ENCODE measurements around the gene LUC7L3.
"Not testable (repeated sequence)": the region's sequence is repeated elsewhere in the genome, so short reads cannot be mapped to it uniquely, and the experiment has no call there.

The LUC7L3 gene

DNA sequence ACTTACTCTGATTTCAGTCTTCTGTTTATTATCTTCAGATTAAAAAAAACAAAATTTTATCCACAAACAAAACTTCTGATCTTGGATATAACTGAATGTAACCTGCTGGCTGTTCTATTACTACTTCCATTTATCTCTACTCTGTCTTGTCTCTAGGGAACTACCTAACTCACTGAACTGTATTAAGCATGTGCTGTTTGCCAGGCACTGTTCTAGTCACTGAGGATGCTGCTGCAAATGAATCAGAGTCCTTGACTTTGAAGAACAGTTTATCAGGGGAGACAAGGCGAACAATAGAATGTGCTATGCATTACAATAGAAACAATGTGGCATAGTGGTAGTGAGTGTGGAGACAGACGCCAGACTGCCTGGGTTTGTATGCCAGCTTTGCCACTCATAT lies 9.4 kb upstream of the LUC7L3 start:
- no peak for DNase-seq (ENCODE audit: low read depth, low spot score)

DNA sequence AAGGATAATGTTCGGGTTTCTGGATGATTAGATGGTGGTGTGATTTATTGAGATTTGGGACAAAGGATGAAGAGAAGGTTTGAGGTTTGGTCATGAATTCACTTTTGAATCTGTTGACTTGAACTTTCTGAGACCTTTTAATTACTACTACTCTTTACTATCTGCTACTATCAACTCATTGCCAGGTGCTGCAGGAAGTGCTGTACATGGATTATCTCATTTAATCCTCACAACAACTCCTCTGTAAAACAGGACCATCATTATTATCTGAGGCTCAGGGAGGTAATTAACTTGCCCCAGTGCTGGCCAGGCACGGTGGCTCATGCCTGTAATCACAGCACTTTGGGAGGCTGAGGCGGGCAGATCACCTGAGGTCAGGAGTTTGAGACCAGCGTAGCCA lies 8.8 kb upstream of the LUC7L3 start:
- no peak for DNase-seq (ENCODE audit: low read depth, low spot score)

GRCh38 chr17:50712641-50713040 lies 6.8 kb upstream of the LUC7L3 start:
- DNase-seq (ENCODE audit: low read depth, low spot score): no peak

- no peak for DNase-seq (ENCODE audit: low read depth, low spot score)
These were observed 3.9 kb upstream of the LUC7L3 start for GRCh38 chr17:50715471-50715870.

GRCh38 chr17:50719924-50720794 lies 756 bp downstream of the LUC7L3 start:
- no peak for DNase-seq (ENCODE audit: low read depth, low spot score)

DNA sequence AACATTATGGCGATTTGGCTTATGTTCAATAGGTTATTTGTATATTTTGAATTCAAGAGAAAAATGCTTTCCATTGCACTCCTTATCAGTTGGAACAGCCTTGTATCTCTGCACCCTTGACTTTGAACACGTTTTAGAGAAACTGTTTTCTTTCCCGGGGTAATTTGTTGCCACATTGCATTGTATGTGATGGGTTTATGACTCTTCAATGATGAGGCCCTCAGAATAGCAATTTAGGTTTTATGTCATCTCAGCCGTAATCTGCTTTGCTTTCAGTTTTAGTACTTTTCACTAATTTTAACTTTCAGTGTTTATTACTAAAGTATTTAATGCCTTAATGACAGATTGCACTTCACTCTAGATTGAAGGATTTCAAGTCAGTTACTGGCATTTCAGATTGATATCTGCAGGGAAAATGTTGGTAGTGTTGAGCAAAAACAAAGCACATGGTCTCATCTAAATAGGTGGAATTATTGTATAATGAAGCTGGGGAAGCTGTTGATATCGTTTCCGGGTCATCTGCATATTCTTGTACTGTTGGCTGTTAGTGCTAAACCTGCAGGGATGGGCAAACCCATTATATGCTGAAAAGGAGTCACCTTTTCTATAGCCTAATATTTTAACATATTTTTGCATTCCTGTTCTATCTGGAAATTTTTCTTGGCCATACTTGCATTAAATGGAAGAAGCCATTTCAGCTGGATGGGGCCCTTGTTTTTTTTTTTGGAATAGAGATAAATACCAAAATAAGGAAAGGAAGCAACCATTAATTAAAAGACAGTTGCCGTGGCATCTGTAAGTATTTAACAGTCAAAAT lies 2.0 kb downstream of the LUC7L3 start:
- DNase-seq (ENCODE audit: low read depth, low spot score): no peak

DNA sequence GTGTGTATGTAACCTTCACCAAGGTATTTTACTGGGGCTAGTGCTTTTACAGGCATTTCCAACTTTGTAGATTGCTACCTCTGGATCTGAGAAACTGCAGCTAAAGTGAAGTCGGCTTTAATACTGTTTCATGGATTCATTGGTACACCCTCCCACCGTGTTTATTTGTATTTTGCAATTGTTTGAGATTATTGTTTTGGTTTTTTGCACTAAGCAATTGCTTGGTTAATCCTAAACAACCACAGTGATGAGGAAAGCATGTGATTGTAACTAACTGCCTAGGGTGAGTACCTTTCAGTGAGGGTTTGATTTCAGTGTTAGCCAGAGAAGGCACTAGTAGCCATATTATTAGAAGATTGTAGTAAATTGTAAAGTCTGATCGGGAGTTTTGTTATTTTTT lies 3.3 kb downstream of the LUC7L3 start:
- DNase-seq (ENCODE audit: low read depth, low spot score): no peak

DNA sequence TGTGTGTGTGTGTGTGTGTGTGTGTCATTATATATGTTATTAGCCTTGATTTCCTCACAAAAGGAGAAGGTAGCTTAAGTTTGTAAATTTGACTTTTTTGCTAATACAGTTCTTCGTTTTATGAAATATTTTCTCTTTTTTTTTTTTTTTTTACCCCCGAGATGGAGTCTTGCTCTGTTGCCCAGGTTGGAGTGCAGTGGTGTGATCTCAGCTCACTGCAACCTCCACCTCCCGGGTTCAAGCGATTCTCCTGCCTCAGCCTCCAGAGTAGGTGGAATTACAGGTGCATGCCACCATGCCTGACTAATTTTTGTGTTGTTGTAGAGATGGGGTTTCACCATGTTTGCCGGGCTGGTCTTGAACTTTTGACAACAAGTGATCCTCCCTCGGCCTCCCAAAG lies 5.2 kb downstream of the LUC7L3 start:
- not testable (repeated sequence) for DNase-seq (ENCODE audit: low read depth, low spot score)

GRCh38 chr17:50725769-50726655 lies 6.6 kb downstream of the LUC7L3 start:
- no peak for DNase-seq (ENCODE audit: low read depth, low spot score)

GRCh38 chr17:50728112-50728429 lies 8.7 kb downstream of the LUC7L3 start:
- DNase-seq (ENCODE audit: low read depth, low spot score): no peak

GRCh38 chr17:50728881-50729765 lies 9.7 kb downstream of the LUC7L3 start:
- DNase-seq (ENCODE audit: low read depth, low spot score): no peak

DNA sequence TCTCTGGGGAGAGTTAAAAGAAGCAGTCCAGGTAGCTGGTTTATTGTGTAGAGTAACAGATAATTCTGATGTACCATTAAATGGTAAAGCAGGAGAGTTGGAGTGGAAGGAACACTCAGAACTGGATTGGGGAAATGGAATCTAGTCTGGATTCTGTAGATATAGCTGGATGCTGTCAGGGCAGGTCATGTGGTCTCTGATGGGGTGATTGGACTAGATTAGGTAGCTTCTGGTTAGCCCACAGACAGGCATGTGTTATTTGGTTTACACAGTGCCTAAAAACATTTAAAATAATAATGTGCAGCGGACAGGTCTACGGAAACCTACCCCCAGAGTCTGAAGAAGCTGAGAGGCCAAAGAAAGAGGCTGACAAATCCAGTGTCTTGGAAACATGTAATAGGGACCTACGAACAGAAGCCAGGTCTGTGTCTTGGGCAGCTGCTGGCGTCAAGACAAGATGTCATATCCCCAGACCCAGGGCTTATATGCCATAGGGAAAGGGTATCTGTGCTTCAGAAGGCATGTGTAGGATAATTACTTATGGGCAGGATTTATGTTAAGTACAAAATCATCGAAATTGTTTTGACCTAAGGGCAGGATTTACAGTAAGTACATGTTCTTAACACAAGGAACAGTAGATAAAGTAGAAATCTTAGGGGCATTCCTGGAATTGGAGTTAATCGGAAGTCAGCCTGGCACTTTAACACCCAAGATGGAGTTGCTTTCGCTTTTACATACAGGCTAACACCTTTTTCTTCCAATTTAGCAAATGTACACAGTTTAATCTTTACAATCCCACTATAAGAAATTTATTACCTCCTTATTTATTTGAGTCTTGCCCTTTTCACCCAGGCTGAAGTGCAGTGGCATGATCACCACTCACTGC lies 12.4 kb downstream of the LUC7L3 start:
- no peak for DNase-seq (ENCODE audit: low read depth, low spot score)

DNA sequence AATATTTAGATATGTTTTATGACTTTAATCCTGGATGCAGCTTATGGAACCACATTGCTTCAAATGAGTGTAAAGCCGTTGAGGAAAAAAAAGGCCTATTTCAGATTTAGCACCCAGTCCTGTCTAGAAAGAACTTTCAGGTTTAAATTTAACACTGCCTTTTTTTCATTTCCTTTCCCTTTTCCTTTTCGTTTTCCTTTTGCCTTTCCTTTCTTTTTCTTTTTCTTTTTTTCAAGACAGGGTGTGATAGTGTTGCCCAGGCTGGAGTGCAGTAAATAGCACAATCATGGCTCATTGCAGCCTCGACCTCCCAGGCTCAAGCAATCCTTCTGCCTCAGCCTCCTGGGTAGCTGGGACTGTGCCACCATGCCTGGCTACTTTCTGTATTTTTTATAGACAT lies 15.9 kb downstream of the LUC7L3 start:
- DNase-seq (ENCODE audit: low read depth, low spot score): no peak

DNA sequence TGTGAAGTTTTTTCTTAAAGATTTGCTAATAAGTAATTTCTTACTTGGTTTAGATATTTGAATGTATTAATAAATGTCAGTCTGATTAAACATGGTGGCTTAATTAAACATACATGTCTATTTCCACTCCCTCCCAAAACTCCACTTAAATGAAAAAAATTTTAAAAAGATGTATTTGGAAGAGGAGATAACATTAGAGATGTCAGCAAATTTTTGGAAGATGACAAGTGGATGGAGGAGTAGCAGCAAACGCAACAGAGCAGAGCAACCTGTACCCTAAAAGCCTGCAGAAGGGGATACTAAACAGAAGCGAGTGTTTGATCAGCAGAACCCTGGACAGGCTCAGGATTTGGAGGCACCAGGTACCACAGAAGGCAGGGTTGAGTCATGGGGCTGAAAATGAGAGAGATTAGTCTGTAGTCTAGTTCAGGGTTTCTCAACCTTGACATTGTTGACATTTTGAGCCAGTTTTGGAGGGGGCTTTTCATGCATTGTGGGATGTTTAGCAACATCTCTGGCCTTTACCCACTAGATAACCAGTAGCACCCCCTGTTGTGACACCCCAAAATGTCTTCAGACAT lies 17.8 kb downstream of the LUC7L3 start:
- no peak for DNase-seq (ENCODE audit: low read depth, low spot score)

DNA sequence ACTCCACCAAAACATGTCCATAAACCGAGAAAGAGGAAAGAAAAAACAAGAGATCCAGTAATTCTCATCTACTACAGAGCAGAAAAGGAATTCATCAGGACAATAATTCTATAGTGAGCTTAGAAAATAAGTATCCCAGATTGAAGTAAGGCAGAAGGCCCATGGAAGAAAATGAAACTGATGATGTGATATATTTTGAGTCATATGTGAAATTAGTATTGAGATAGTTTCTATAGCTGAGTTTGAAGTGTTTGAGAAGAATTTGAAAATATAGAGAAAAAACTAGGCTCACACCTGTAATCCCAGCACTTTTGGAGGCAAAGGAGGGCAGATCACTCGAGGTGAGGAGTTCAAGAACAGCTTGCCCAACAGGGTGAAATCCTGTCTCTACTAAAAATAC lies 19.7 kb downstream of the LUC7L3 start:
- DNase-seq (ENCODE audit: low read depth, low spot score): no peak

DNA sequence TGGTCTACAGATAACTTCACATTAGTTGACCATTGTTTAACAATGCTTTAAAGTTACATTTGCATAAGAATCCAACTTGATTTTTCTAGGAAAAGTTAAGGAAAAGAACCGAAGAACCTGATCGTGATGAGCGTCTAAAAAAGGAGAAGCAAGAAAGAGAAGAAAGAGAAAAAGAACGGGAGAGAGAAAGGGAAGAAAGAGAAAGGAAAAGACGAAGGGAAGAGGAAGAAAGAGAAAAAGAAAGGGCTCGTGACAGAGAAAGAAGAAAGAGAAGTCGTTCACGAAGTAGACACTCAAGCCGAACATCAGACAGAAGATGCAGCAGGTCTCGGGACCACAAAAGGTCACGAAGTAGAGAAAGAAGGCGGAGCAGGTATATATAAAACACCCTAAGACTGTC lies 26.2 kb downstream of the LUC7L3 start:
- DNase-seq (ENCODE audit: low read depth, low spot score): no peak

DNA sequence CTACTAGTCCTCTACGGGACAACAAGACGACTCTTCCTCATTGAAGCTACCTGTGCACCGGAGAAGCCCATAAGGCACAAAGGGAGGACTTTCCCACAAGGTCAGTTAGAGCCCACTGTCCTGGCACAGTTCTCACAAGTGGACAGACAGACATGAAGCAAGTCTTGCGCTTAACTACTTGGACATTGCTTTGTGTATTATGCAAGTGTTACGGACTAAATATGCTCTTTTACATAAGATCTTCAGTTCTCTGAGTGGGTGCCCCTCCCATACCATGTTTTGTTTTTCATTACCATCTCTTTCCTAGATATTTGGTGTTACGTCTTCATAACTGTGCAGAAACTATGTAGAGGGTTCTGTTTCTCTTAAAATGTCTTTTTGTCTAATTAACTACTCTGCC lies 29.8 kb downstream of the LUC7L3 start:
- no peak for DNase-seq (ENCODE audit: low read depth, low spot score)

DNA sequence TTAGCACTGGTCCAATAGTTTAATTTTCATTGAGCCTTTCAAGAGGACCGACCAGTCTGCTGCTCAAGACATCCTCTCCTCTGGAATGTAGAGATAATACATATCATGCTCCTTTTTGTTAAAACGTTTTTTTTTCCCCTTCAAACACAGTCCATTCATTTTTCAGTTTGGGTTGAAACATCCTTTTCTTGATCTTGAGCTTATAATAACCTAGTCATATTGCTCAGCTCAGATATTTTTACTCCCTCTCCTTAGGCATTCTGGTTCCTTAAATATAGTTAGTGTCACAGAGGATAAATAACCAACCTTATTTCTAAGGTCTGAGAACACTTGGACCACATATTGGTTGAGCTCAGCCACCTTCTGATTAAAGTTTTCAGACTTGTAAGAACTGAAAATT lies 35.1 kb downstream of the LUC7L3 start:
- DNase-seq (ENCODE audit: low read depth, low spot score): no peak

DNA sequence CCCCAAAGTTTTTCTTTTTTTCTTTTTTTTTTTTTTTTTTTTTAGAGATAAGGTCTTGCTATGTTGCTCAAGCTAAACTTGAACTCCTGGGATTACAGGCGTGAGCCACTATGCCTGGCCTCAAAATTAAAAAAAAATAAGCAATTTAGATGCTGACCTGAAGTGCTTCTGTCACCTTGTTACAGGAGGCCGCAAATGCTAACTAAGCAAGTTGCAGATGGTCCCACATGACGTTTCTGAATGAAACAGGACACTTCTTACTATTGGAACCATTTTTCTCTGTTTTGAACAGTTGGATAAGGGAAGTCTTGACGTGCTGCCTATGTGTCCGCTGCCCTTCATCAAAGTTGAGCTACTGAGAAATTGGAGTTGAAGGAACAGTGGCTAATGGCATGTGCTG lies 39.1 kb downstream of the LUC7L3 start:
- no peak for DNase-seq (ENCODE audit: low read depth, low spot score)
